ENCODE data around the gene ADGRD1.

ADGRD1 gene

GRCh38 chr12:131025234-131025633 is 71.5 kb downstream of the ADGRD1 start:
- DNase-seq (ENCODE audit: low spot score) = no peak

DNA sequence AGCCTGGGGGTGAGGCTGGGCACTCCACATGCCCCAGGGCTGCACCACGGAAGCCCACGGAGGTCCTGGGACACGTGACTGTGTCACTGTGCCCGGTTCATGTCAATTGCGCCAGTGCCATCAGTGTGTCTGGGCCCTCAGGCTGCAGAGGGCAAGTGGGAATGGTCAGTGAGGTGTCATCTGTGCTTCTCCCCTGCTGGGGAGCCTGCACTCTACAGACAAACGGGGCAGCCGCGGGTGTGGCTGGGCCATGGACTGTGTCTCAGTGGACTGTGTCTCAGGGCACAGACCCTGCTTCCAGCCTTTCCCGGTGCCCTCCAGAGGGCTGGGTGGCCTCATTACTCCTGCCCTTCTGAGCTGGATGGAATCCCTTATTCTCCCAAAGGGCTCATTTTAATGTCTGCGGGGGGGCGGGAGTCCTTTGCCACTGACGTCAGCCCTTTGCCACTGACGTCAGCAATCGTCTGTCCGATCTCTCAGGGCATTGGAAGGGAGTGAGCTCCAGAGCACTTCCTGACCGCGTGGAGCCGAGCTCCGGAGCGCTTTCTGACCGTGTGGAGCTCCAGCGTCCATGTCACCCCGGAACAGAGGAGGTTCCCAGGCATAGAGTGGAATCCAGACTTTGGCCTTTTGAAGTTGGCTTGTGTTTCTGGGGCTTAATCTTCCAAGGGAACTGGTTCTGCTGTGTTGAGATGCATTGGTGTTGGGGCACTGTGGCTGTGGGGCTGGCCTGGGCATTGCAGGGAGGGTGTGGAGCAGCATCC is 72.4 kb downstream of the ADGRD1 start:
- no peak for DNase-seq (ENCODE audit: low spot score)

DNA sequence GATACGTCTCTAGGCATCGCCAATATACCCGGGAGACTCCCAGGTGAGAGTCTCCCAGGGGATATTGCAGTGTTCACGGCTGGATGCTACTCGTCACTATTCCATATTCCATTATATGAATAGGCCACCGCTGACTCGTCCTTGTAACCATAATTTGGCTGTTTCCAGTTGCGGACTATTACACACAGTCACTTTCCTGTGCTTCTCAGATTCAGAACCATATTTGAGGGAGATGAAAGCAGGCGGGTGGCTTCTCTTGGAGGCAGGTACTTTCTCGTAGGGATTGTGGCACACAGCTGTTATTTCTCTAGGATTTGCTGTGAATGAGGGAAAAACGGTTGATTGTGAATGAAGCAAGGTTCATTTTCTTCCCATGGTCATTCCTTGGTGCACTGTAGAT is 73.0 kb downstream of the ADGRD1 start:
- no peak for DNase-seq (ENCODE audit: low spot score)

DNA sequence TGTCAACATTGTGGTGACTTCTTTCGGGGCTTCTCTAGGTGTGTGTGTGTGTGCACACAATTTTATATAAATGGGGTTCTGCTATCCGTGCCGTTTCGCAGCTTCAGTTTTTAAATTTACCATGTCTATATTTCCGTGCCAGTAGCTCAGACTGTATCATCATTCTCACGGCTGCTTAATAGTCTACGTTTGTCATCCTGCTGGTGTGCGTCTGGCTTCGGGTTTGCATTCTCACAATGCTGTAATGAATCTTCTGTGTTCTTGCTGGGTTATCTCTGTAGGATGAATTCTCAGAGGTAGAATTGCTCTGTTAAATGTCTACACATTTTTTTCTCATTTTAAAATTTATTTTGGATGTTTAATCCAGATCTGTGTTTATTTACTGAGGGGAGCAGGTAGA is 73.6 kb downstream of the ADGRD1 start:
- no peak for DNase-seq (ENCODE audit: low spot score)

DNA sequence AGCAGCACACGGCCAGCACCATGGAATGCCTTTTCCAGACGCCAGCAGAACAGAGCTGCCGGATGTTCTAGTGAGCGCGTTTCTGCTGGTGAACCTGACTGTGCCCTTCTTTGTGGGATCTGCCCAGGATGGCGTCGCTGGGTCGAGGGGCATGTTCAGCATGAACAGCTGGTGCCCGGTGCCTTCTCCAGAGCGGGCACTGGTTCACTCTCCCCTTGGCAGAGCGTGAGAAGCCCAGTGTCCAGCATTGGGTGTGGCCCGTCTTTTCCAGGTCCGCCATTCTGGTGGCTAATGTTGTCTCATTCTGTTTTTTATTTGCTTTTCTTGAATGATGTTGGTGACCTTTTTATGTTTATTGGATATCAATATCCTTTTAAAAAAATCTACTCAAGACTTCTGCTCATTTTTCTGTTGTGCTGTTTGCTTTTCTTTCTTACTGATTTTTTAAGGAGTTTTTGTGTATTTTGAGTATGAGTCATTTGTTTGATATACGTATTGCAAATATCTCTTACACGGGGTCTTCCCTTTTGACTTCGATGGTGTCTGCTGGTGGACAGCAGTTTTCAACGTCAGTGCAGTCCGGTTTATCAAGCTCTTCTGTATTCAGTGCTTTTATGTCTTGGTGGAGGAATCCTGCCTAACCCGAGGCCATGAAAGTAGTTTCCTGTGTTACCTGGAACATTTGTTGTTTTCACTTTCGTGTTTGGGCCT is 74.3 kb downstream of the ADGRD1 start:
- no peak for DNase-seq (ENCODE audit: low spot score)

DNA sequence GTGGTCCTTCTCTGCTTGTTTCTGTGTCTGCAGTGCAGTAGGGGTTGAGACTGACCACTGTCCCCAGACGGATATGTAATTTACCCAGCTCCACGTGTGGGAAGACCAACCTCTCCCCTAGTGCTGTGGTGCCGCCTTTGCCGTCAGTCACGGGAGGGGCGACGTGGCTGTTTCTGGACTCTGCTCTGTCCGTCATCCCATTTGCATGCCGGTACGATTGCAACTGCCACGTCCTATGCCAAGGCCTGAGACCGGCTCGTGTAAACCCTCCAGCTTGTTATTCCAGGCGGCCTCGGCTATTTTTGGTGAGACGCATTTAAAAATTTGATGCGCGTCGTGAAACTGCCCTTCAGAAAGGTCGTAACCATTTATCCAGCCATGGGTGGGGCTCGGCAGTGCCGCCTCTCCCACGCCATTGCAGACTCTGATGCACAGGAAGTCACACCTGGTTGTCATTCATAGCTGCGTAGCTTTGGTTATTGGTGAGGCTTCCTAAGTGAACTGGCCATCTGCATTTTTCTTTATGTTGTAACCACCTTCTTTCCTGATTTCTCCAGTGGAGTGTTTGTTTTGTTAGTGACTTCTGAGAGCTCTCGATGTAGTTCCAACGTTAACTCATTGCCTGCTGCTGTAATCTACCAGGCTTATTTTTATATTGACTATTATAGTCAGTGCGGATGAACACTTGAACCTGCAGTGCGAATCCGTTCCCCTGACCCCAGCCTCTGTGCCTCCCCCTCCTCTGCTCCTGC is 75.1 kb downstream of the ADGRD1 start:
- DNase-seq (ENCODE audit: low spot score) = no peak

DNA sequence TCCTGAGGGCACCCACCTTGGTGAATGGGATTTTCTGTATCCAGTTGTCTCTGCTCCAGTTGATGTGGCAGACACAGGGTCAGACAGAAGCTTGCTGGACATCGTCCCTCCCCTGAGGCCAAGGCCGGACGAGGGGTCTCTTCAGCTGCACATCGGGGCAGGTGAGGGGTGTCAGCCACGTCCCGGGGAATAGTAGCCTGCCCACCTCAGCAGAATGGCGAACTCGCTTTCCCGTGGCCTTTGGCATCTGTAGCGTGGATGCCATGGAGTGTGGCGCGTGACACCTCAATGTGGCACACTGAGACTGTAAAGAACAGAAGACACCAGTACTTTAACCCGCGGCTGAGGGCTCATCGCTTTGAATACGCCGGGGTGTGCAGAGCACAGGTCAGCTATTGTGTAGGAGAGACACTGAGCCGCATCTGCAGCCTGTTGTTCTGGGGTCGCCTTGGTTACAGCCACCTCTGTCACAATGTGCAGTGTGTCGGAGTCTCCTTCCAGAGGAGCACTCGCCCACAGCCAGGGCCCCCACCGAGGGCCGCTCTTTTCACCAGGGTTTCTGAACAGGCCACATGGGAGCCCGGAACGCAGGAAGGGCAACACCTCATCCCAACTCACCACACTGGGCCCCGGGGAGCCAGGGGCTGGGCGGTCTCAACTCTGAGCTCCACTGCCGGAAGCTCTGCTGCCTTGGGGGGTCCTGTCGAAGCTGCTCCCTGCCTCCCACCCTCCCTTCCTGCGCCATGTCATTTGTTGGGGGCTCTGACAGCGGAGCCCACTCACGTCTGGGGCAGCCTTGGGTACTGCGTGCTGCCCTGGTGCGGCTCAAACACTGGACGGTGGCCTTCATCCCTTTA is 77.0 kb downstream of the ADGRD1 start:
- no peak for DNase-seq (ENCODE audit: low spot score)

- no peak for DNase-seq (ENCODE audit: low spot score)
Observed at GRCh38 chr12:131032082-131032750, 78.5 kb downstream of the ADGRD1 start.

DNA sequence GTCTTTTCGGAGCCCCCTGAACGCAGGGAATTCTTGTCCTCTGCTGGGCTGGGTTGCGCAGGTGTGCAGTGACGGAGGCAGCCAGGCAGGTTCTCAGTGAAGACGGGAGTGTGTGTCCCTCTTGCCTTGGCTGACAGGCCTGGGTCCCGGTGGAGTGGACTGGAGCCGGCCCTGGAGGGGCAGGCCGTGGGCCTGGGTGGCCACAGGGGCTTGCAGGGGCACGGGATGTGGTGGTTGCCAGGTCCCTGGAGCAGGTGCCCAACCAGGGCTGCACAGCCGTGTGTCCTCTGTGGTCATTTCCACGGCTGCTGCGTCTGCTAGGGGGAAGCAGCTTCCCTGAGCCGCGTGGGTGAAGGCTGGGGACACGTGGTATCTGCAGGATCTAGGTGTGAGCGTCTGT is 79.8 kb downstream of the ADGRD1 start:
- no peak for DNase-seq (ENCODE audit: low spot score)

DNA sequence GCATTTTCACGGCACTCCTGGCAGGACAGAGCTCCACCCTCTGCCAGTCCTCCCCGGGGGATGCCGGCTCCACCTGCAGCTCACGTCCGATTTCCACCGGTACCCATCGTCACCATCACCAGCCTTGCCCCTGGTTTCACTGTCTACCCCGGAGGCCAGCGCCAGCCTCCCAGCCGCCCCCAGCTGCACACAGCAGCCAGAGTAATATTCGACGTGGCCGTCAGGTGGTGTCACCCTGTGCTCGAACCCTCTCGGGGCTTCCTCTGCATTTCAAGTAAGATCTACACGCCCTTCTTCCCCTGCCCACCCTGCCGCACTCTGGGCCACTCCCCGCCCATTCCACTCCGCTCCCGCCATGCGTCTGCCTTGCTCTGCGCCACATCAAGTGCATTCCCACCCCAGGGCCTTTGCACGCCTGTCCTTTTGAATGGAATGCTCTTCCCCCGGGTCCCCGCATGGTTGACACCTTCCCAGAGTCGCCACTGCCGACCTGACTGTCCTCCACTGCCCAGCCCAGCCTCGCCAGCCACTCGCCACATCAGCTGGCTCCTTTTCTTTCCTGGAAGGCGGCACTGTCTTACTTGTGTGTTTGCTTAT is 80.3 kb downstream of the ADGRD1 start:
- no peak for DNase-seq (ENCODE audit: low spot score)

DNA sequence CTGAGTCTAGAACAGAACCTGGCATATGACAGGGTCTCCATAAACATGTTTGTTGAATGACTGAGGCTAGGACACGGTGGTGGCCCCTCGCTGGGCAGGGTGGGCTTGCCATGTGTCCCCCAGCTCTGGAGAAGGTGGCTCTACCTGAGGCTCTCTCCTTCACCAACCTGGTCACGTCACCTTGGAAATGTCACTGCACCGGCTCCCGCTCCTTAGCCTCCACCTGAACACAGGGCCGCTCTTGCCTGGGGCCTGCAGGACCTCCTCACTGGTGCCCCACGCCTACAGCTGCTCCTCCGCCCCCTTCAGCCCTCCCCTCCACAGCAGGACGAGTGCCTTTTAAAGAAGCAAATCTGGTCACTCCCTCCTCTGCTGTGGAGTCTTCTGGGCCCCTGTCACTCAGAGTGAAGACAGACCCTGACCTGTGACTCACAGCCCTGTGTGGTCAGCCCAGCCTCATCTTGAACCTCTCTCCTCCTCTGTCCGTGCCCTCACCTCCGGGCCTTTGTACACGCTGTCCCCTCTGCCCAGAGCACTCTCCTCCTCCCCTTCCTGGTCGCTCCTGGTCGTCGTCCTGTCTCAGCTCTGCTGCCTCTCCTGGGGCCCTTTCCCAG is 81.0 kb downstream of the ADGRD1 start:
- DNase-seq (ENCODE audit: low spot score) = no peak

GRCh38 chr12:131035245-131035681 is 81.6 kb downstream of the ADGRD1 start:
- no peak for DNase-seq (ENCODE audit: low spot score)

- DNase-seq (ENCODE audit: low spot score) = no peak
Observed at GRCh38 chr12:131038159-131038558, 84.5 kb downstream of the ADGRD1 start.

DNA sequence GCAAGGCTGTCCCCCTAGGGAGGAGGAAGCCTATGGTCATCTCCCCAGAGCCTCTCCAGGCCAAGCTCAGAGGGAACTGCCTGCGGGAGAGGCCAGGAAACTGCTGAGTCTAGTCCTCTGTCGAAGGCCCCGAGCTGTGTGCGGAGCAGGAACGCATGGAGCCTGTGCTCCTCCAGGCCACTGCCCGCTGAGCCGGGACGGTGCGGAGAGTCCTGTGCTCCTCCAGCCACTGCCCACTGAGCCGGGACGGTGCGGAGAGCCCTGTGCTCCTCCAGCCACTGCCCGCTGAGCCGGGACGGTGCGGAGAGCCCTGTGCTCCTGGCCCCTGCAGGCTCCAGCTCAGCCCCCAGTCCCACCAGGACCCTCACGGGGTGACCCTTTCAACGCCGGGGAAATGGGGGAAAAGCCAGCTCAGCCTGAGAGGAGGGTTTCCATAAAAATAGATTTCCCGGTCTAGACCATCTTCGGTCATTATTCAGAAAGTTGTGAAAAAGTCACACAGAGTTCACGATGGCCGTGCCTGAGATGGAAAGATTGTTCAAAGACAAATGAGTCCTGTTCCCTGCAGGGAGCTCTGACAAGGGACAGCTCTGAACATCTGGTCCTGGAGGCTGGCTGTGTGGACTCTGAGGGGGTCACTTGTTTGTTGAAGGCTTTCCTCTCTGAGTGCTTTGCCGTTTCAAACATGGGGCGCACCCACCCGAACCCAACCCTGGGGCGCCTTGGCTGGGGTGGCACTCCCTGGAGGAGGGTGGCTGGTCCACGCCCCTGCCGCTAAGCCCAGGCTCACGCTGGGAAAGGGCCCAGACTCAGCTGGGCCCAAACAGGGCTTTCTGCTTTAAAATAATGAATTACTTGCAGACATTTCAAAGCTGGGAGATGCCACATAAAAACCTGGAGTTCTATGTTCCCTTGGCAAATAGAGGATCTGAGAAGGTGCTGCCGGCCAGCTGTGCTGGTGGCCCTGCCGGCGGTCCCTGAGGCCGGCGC is 85.5 kb downstream of the ADGRD1 start:
- DNase-seq (ENCODE audit: low spot score) = no peak

- DNase-seq (ENCODE audit: low spot score) = no peak
Observed at GRCh38 chr12:131040491-131040890, 86.8 kb downstream of the ADGRD1 start.

DNA sequence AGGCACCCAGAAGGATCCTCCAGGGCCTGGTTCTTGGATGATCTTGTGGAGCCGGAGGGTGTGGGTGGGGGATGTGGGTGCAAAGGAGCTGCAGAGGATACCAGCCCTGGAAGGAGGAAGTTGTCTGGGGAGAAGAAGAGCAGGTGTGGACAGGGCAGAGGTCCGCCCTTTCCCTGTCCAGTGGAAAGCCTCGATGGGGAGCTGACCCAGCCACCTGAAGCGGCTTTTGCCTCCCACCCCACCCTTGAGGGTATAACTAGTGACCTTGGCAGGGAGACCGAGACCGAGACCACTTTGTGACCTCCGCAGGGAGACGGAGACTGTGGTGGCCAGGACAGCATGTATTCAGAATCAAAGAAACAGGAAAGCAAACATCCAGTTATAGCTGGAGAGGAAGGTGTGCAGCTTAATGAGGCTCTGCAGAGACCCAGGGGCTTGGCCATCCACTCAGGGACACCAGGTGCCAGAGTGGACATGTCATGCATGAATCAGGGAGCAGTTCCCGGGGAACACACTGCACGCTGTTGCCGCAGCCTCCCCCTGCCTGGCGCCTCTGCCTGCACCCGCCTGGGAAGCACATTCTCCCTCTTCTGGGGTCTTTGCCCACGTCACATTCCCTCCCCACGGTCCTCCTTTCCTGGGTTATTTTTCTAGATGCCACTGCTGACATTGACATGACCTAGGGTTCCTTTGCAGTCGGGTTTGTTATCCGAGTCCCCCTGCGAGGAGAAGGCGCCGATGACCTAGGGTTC is 87.7 kb downstream of the ADGRD1 start:
- no peak for DNase-seq (ENCODE audit: low spot score)

DNA sequence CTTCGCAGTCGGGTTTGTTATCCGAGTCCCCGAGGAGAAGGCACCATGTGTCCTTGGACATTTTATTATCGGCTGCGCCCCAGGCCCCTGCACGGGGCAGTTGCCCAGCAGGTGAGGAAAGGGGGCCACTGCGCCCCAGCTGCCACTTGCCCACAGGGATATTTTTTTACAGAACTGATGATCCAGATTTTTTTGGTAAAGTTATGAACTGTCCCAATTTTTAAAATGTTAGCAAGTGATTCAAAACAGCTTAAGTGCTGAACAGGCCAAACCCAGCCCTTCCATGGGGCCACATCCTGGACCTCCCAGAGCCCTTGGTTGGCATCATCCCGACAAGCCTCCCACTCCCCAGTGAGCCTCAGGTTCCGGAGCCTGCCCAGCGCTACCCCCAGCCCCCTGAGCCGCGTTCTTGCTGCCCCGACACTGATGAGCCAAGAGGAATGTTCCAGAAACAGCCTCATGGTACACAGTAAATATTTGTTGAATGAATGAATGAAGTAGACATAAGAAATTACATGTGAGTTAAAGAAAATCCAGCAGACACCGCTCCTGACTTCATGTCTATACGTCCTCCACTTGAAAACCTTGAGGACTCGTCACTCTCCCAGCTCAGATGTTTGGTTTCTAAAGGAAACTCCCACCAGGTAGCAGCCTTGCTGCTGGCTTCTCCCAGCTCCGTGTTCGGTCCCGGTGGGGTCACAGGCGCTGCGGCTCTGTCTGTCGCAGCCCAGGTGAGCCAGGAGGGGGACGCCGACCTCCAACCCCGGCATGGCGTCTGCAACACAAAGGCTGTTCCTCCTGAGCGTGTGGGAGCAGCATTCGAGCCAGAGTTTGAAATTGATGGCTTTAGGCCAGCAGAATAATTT is 88.5 kb downstream of the ADGRD1 start:
- DNase-seq (ENCODE audit: low spot score) = no peak

DNA sequence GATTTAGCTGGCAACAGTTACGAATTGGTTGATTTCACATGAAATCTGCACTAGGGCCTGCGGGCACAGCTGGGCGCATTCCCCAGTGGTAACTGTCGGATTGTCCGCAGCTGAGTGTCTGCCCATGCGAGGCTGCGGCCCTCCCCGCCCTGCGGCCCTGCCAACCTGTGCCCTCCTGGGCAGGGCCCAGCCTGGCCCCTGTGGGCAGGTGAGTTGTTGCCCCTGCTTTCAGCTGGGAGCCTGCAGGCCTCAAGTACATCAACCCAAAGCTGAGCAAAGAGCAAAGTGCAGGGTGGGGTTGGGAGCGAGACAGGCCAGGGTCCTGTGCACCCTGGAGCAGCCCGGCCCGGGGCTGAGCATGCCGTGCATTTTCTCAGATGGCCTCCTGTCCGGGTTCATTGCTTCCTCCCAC is 89.1 kb downstream of the ADGRD1 start:
- DNase-seq (ENCODE audit: low spot score) = no peak

Measured in hematopoietic multipotent progenitor cell treated with erythropoietin and hydrocortisone succinate and interleukin-3 and kit ligand, for 17 days (in vitro differentiated cells).